Suprapubic skin (tissue), 4 donors: Measurements from ENCODE around the gene STK17A. TPM values are rescaled to one million over a fixed set of nuclear protein-coding genes. Genes with fewer than 3 reads are reported as not detected.

ENCODE experiments used
- DNase-seq, 2 donors: peaks; one replicate each; pipeline ENCODE4 v3.0.0-alpha.2; 2019; ENCODE audit warnings: low spot score in 2 of 2
- H3K27ac ChIP-seq: fragments of 200-600 bp; sonication (generic); one replicate; pipeline ENCODE4 v1.5.1; 2019
- H3K27me3 ChIP-seq: fragments of 200-600 bp; sonication (generic); one replicate; pipeline ENCODE4 v1.5.1; 2019
- H3K36me3 ChIP-seq: fragments of 200-600 bp; sonication (generic); one replicate; pipeline ENCODE4 v1.5.1; 2019
- H3K4me1 ChIP-seq: fragments of 200-600 bp; sonication (generic); one replicate; pipeline ENCODE4 v1.5.1; 2019
- H3K4me3 ChIP-seq: fragments of 200-600 bp; sonication (generic); one replicate; pipeline ENCODE4 v1.5.1; 2019; ENCODE audit warnings: mild to moderate bottlenecking
- H3K9me3 ChIP-seq: fragments of 200-600 bp; sonication (generic); one replicate; pipeline ENCODE4 v1.5.1; 2019
- EP300 ChIP-seq: sonication (generic); formaldehyde crosslinking; IDR thresholded peaks from one replicate; pipeline ENCODE4 v1.6.1; 2017; ENCODE audit warnings: antibody characterized with exemption
- POLR2A ChIP-seq, 2 donors: fragments of 450-650 bp; IDR thresholded peaks; one replicate each; pipeline ENCODE4 v1.6.1; 2017; ENCODE audit warnings: antibody characterized with exemption in 2 of 2, mild to moderate bottlenecking in 2 of 2, moderate library complexity in 2 of 2
- POLR2AphosphoS5 ChIP-seq, 3 donors: sonication (generic); formaldehyde crosslinking; IDR thresholded peaks; one replicate each; pipeline ENCODE4 v1.6.1; 2017; ENCODE audit warnings: antibody characterized with exemption in 3 of 3
- WGBS: methylation state at CpG from one replicate; pipeline ENCODE4 v1.1.5; 2018; 5-methylcytosine and 5-hydroxymethylcytosine counted together
- total RNA-seq, 4 donors: library from RNA; depleted of rRNA; stranded (reverse); fragments of >200 nt; gene quantifications; one replicate each; pipeline ENCODE4 v1.1.0, GENCODE V29; 2016
- TF ChIP-seq, protein P1 (sequence below), 2 donors: fragments of 200-600 bp in 1 of 2; fragments of 450-650 bp in 1 of 2; sonication (generic) in 1 of 2; IDR thresholded peaks; one replicate each; pipeline ENCODE4 v1.5.1; 2016 to 2019; ENCODE audit warnings: antibody characterized with exemption in 2 of 2, mild to moderate bottlenecking in 1 of 2, moderate library complexity in 1 of 2

Gene STK17A
- total RNA-seq, 4 donors from 2014 or later, result 14.2 to 18.3 (median 15.9) TPM

DNA sequence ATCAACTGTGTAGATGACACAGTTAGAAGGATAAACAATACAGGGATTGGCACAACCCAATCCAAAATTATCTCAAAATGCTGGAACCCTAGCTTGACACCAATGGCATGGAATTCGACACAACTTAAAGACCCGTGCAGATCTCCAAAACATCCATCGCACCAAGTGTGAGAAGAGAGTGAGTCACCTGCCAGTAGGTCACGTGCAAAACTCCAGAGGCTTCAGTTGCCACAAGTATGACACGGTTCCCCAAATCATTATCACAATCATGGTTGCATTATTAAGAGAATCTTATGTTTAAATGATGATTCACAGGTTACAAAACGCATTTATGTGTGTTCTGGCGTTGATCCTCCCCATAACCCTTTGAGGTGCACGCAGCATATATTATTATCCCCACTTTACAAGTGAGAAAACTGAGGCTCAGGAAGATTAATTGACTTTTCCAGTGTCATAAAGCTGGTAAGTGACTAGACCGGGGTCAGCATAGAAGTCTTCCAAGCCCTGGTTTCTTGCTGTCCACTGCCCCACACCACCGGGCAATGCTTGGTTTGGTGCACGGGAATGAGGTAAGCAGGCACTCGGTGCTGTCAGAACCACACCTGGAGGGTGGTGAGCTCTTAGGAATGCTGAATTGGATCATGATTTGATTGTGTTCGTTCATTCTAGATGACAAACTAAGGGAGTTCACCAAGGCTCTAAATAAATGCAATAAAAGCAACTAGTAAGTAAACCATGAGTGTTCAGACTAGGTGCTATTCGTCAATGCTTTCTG is 23.6 kb upstream of the STK17A start:
- no peak overlapping the region for H3K4me3 ChIP-seq
- no peak for DNase-seq
- H3K9me3 ChIP-seq, result no peaks in the 10 kb centered on the region
- H3K4me1 ChIP-seq, result no peaks in the 10 kb centered on the region
- WGBS, result 88% methylated on average over 14 of the region's 14 CpGs
- H3K27ac ChIP-seq, result no peak overlapping the region
- TF ChIP-seq EP300 (no peak), POLR2AphosphoS5 (IDR thresholded peaks at IDR 0.05) (no peak), POLR2A (IDR thresholded peaks at IDR 0.05) (no peak)
- TF ChIP-seq, protein P1, sequence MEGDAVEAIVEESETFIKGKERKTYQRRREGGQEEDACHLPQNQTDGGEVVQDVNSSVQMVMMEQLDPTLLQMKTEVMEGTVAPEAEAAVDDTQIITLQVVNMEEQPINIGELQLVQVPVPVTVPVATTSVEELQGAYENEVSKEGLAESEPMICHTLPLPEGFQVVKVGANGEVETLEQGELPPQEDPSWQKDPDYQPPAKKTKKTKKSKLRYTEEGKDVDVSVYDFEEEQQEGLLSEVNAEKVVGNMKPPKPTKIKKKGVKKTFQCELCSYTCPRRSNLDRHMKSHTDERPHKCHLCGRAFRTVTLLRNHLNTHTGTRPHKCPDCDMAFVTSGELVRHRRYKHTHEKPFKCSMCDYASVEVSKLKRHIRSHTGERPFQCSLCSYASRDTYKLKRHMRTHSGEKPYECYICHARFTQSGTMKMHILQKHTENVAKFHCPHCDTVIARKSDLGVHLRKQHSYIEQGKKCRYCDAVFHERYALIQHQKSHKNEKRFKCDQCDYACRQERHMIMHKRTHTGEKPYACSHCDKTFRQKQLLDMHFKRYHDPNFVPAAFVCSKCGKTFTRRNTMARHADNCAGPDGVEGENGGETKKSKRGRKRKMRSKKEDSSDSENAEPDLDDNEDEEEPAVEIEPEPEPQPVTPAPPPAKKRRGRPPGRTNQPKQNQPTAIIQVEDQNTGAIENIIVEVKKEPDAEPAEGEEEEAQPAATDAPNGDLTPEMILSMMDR (IDR thresholded peaks at IDR 0.05), result no peak
- H3K36me3 ChIP-seq, result no peaks in the 10 kb centered on the region
- no peaks in the 10 kb centered on the region for H3K27me3 ChIP-seq

- Histone ChIP-seq H3K4me3 (no peak overlapping the region), H3K9me3 (no peaks in the 10 kb centered on the region), H3K36me3 (no peaks in the 10 kb centered on the region), H3K27me3 (no peaks in the 10 kb centered on the region), H3K27ac (no peak overlapping the region), H3K4me1 (no peaks in the 10 kb centered on the region)
- DNase-seq, result no peak
- 86% methylated on average over 2 of the region's 2 CpGs for WGBS
- no peak for TF ChIP-seq POLR2A (IDR thresholded peaks at IDR 0.05)
- no peak for TF ChIP-seq POLR2AphosphoS5 (IDR thresholded peaks at IDR 0.05)
- TF ChIP-seq, protein P1 (IDR thresholded peaks at IDR 0.05), result no peak
- TF ChIP-seq EP300, result no peak
Measured at GRCh38 chr7:43559946-43560335, 23.0 kb upstream of the STK17A start.

GRCh38 chr7:43560742-43561330 is 22.1 kb upstream of the STK17A start:
- H3K36me3 ChIP-seq, result no peaks in the 10 kb centered on the region
- no peak overlapping the region for H3K27ac ChIP-seq
- H3K4me3 ChIP-seq, result no peak overlapping the region
- TF ChIP-seq, protein P1 (IDR thresholded peaks at IDR 0.05), result no peak
- TF ChIP-seq EP300 (no peak), POLR2A (IDR thresholded peaks at IDR 0.05) (no peak), POLR2AphosphoS5 (IDR thresholded peaks at IDR 0.05) (no peak)
- no peaks in the 10 kb centered on the region for H3K9me3 ChIP-seq
- no peak for DNase-seq
- no peaks in the 10 kb centered on the region for H3K4me1 ChIP-seq
- H3K27me3 ChIP-seq, result no peaks in the 10 kb centered on the region
- 75% methylated on average over 5 of the region's 7 CpGs for WGBS

DNA sequence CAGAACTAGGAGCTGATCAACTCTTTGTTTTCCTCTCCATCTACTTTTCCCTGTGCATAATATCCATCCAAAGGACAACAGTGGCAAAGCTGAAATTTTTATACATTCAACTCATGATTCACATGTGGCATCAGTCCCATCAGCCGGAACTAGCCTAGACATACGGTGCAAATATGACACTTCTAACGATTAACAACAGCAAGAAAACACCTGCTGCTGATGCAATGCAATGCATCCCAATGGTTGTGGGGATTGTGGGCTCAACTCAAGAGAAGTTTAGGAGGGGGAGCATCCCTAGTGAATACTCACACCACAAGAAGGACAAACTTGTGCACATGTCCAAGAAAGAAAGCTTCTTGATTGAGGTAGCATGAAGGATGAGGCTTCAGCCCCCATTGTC is 20.5 kb upstream of the STK17A start:
- no peaks in the 10 kb centered on the region for H3K27me3 ChIP-seq

GRCh38 chr7:43565786-43566185 is 17.1 kb upstream of the STK17A start:
- H3K27me3 ChIP-seq, result no peaks in the 10 kb centered on the region
- no peak for DNase-seq
- H3K36me3 ChIP-seq, result no peaks in the 10 kb centered on the region
- H3K27ac ChIP-seq, result no peak overlapping the region
- 55% methylated on average over 6 of the region's 6 CpGs for WGBS
- no peak overlapping the region for H3K4me3 ChIP-seq
- TF ChIP-seq POLR2AphosphoS5 (IDR thresholded peaks at IDR 0.05) (no peak), POLR2A (IDR thresholded peaks at IDR 0.05) (no peak), EP300 (no peak)
- TF ChIP-seq, protein P1 (IDR thresholded peaks at IDR 0.05), result no peak
- H3K4me1 ChIP-seq, result no peaks in the 10 kb centered on the region
- no peaks in the 10 kb centered on the region for H3K9me3 ChIP-seq

More for the DNA sequence above, 20.5 kb upstream of the STK17A start:
- WGBS, result 57% methylated on average over 3 of the region's 3 CpGs
- H3K4me3 ChIP-seq, result no peak overlapping the region
- no peaks in the 10 kb centered on the region for H3K4me1 ChIP-seq
- no peak for DNase-seq
- no peaks in the 10 kb centered on the region for H3K36me3 ChIP-seq
- TF ChIP-seq POLR2A (IDR thresholded peaks at IDR 0.05), result no peak
- TF ChIP-seq, protein P1 (IDR thresholded peaks at IDR 0.05), result no peak
- no peak for TF ChIP-seq POLR2AphosphoS5 (IDR thresholded peaks at IDR 0.05)
- no peak for TF ChIP-seq EP300
- no peaks in the 10 kb centered on the region for H3K9me3 ChIP-seq
- H3K27ac ChIP-seq, result no peak overlapping the region
